WTC11 (cell line): ENCODE measurements around the gene ETV6. TPM values are rescaled to one million over a fixed set of nuclear protein-coding genes. Genes with fewer than 3 reads are reported as not detected.

Experiments
- ATAC-seq: fragments of 200-7000 bp; cut with Tn5 transposase; 2 replicates; pipeline ENCODE4 v1.10.0; 2021; ENCODE audit warnings: mild to moderate bottlenecking, moderate library complexity
- CTCF ChIA-PET: fragments of 300-600 bp; sonication (Branson Sonifier 250); formaldehyde crosslinking; loops from one replicate; lab custom pipeline; 2021; ENCODE audit warnings: antibody characterized with exemption; lab: Charles Lee
- POLR2A ChIA-PET: fragments of 350-600 bp; sonication (Branson Sonifier 250); formaldehyde crosslinking; loops from one replicate; lab custom pipeline; 2021; ENCODE audit warnings: antibody characterized with exemption; lab: Charles Lee
- DNase-seq: peaks from one replicate; pipeline ENCODE4 v3.0.0; 2021; ENCODE audit warnings: low spot score
- H3K27ac Mint-ChIP-seq: 2 replicates; pipeline ENCODE4 v1.8.0; 2021; ENCODE audit warnings: mixed read lengths
- H3K27me3 Mint-ChIP-seq: 2 replicates; pipeline ENCODE4 v1.8.0; 2021; ENCODE audit warnings: low read depth, mild to moderate bottlenecking, moderate library complexity, mixed read lengths
- H3K36me3 Mint-ChIP-seq: 2 replicates; pipeline ENCODE4 v1.8.0; 2021; ENCODE audit warnings: mixed read lengths
- H3K4me1 Mint-ChIP-seq: 2 replicates; pipeline ENCODE4 v1.8.0; 2022; ENCODE audit warnings: mixed read lengths
- H3K4me3 Mint-ChIP-seq: 2 replicates; pipeline ENCODE4 v1.8.0; 2021; ENCODE audit warnings: mild to moderate bottlenecking, moderate library complexity, mixed read lengths
- H3K9me3 Mint-ChIP-seq: 2 replicates; pipeline ENCODE4 v1.8.0; 2021; ENCODE audit warnings: mixed read lengths
- AR ChIP-seq: fragments of 250-450 bp; sonication (Bioruptor Pico); IDR thresholded peaks from 2 replicates; pipeline ENCODE4 v1.9.0; 2021; ENCODE audit warnings: mild to moderate bottlenecking
- ATF2 ChIP-seq: sonication (generic); formaldehyde crosslinking; IDR thresholded peaks from 2 replicates; pipeline ENCODE4 v1.8.1; 2022; ENCODE audit warnings: low read depth, missing genetic modification reagents, borderline replicate concordance
- E2F5 ChIP-seq: sonication (generic); formaldehyde crosslinking; IDR thresholded peaks from 2 replicates; pipeline ENCODE4 v1.8.1; 2022; ENCODE audit warnings: mild to moderate bottlenecking, moderate library complexity, missing genetic modification reagents
- ETV6 ChIP-seq: sonication (generic); formaldehyde crosslinking; IDR thresholded peaks from 2 replicates; pipeline ENCODE4 v1.8.1; 2022; ENCODE audit warnings: mild to moderate bottlenecking, missing genetic modification reagents
- JUN ChIP-seq: sonication (generic); formaldehyde crosslinking; IDR thresholded peaks from 2 replicates; pipeline ENCODE4 v1.8.0; 2023; ENCODE audit warnings: mild to moderate bottlenecking, missing genetic modification reagents
- MLX ChIP-seq: sonication (generic); formaldehyde crosslinking; IDR thresholded peaks from 2 replicates; pipeline ENCODE4 v1.8.1; 2023; ENCODE audit warnings: mild to moderate bottlenecking, missing genetic modification reagents, moderate library complexity
- NR3C1 ChIP-seq: sonication (generic); formaldehyde crosslinking; conservative IDR thresholded peaks from 2 replicates; pipeline ENCODE4 v1.8.1; 2023; ENCODE audit warnings: low read depth, mild to moderate bottlenecking, missing genetic modification reagents
- OVOL2 ChIP-seq: fragments of 250-450 bp; sonication (Bioruptor Pico); IDR thresholded peaks from 2 replicates; pipeline ENCODE4 v1.9.0; 2021; ENCODE audit warnings: mild to moderate bottlenecking, borderline replicate concordance
- SMAD4 ChIP-seq: sonication (generic); formaldehyde crosslinking; IDR thresholded peaks from 2 replicates; pipeline ENCODE4 v1.8.0; 2022; ENCODE audit warnings: mild to moderate bottlenecking, missing genetic modification reagents
- SOX15 ChIP-seq: fragments of 250-450 bp; sonication (Bioruptor Pico); IDR thresholded peaks from 2 replicates; pipeline ENCODE4 v1.9.0; 2021; ENCODE audit warnings: mild to moderate bottlenecking
- TEAD4 ChIP-seq: sonication (generic); formaldehyde crosslinking; IDR thresholded peaks from 2 replicates; pipeline ENCODE4 v1.8.0; 2022; ENCODE audit warnings: mild to moderate bottlenecking, missing genetic modification reagents
- USF1 ChIP-seq: sonication (generic); formaldehyde crosslinking; IDR thresholded peaks from 2 replicates; pipeline ENCODE4 v1.8.0; 2022; ENCODE audit warnings: mild to moderate bottlenecking, missing genetic modification reagents
- ZBTB21 ChIP-seq: sonication (generic); formaldehyde crosslinking; IDR thresholded peaks from 2 replicates; pipeline ENCODE4 v1.8.1; 2023; ENCODE audit warnings: mild to moderate bottlenecking, missing genetic modification reagents, borderline replicate concordance
- ZBTB43 ChIP-seq: sonication (generic); formaldehyde crosslinking; IDR thresholded peaks from 2 replicates; pipeline ENCODE4 v1.8.1; 2023; ENCODE audit warnings: mild to moderate bottlenecking, missing genetic modification reagents
- ZNF219 ChIP-seq: sonication (generic); formaldehyde crosslinking; IDR thresholded peaks from 2 replicates; pipeline ENCODE4 v1.8.0; 2023; ENCODE audit warnings: missing genetic modification reagents, mild to moderate bottlenecking, borderline replicate concordance
- ZNF232 ChIP-seq: sonication (generic); formaldehyde crosslinking; IDR thresholded peaks from 2 replicates; pipeline ENCODE4 v1.8.0; 2022; ENCODE audit warnings: mild to moderate bottlenecking, missing genetic modification reagents
- total RNA-seq: library from RNA; stranded (reverse); gene quantifications from 3 replicates; pipeline ENCODE4 v1.2.3, GENCODE V29; 2021

Gene ETV6
- total RNA-seq, 1 experiment from 2014 or later = 23.5 TPM

- POLR2A ChIA-PET = interaction anchor here (0.6 kb wide), 1 partner anchor 1000 kb away, joined by 7 read pairs; no protein-coding TSS in a partner anchor
- H3K27me3 Mint-ChIP-seq = no peaks in the 10 kb centered on the region
- ATAC-seq = peak; percentile 62
- TF ChIP-seq MLX (CRISPR knock-in tag) (no peak), USF1 (CRISPR knock-in tag) (no peak), ZBTB21 (CRISPR knock-in tag) (no peak), SMAD4 (CRISPR knock-in tag) (no peak), AR (CRISPR knock-in tag) (no peak), ZNF232 (no peak), SOX15 (CRISPR knock-in tag) (no peak), JUN (CRISPR knock-in tag) (no peak), ATF2 (no peak), ZBTB43 (CRISPR knock-in tag) (0 out of 2 replicates have a peak, but pooled peaks have one; percentile 49), OVOL2 (CRISPR knock-in tag) (no peak), ZNF219 (CRISPR knock-in tag) (no peak), NR3C1 (CRISPR knock-in tag) (no peak), TEAD4 (no peak), E2F5 (CRISPR knock-in tag) (no peak), ETV6 (CRISPR knock-in tag) (0 out of 2 replicates have a peak, but pooled peaks have one; percentile 68)
- TF ChIP-seq, all 79 proteins: peak for 2
- Mint-ChIP-seq H3K9me3 (no peaks in the 10 kb centered on the region), H3K36me3 (peaks cover 4% of the 10 kb centered on the region; the same call in 1 of the 2 replicates), H3K4me3 (0 out of 2 replicates have a peak overlapping the region, but pooled peaks have one; percentile 8), H3K4me1 (peaks cover 63% of the 10 kb centered on the region), H3K27ac (peak overlapping the region; percentile 75)
- CTCF ChIA-PET = interaction anchor here (1.0 to 1.7 kb wide), 6 partner anchors 18 to 351 kb away, joined by 3 to 5 read pairs (median 4); partner anchors contain the start of gene ETV6
- peak; percentile 49 for DNase-seq
Measured at GRCh38 chr12:11666131-11667050, 16.9 kb downstream of the ETV6 start.
